Right lobe of liver (tissue), 6 donors: ENCODE measurements around the gene SIN3B. TPM values are rescaled to one million over a fixed set of nuclear protein-coding genes. Genes with fewer than 3 reads are reported as not detected.

ENCODE experiments used
- ATAC-seq, 4 donors: fragments of 200-7000 bp; cut with Tn5 transposase; one replicate each; pipeline ENCODE4 v1.9.1; 2020; ENCODE audit warnings: mild to moderate bottlenecking in 4 of 4, moderate library complexity in 4 of 4
- DNase-seq, 3 donors: peaks; one replicate each; pipeline ENCODE4 v3.0.0-alpha.2; 2020
- H3K27ac ChIP-seq, 3 donors: fragments of 200-600 bp; one replicate each; pipeline ENCODE4 v1.8.0; 2022
- H3K27me3 ChIP-seq, 2 donors: fragments of 200-600 bp; one replicate each; pipeline ENCODE4 v1.8.0; 2022
- H3K36me3 ChIP-seq, 4 donors: fragments of 200-600 bp; sonication (generic) in 1 of 4; one replicate each; pipeline versions ENCODE4 v1.5.1 to v1.8.0; 2017 to 2022; ENCODE audit warnings: control low read depth in 1 of 4
- H3K4me1 ChIP-seq, 4 donors: fragments of 200-600 bp; sonication (generic) in 1 of 4; one replicate each; pipeline versions ENCODE4 v1.5.1 to v1.8.0; 2017 to 2022; ENCODE audit warnings: control low read depth in 1 of 4
- H3K4me3 ChIP-seq, 3 donors: fragments of 200-600 bp; one replicate each; pipeline ENCODE4 v1.8.0; 2022
- H3K9me3 ChIP-seq, 4 donors: fragments of 200-600 bp; sonication (generic) in 1 of 4; one replicate each; pipeline versions ENCODE4 v1.5.1 to v1.8.0; 2017 to 2022; ENCODE audit warnings: control low read depth in 1 of 4
- CTCF ChIP-seq, 4 donors: fragments of 200-600 bp in 3 of 4; fragments of 450-650 bp in 1 of 4; IDR thresholded peaks; one replicate each; pipeline versions ENCODE4 v1.5.1 to v1.8.0; 2016 to 2022; ENCODE audit warnings: antibody characterized with exemption in 4 of 4, mild to moderate bottlenecking in 2 of 4
- POLR2A ChIP-seq: fragments of 450-650 bp; IDR thresholded peaks from one replicate; pipeline ENCODE4 v1.6.1; 2017; ENCODE audit warnings: antibody characterized with exemption, mild to moderate bottlenecking
- WGBS: methylation state at CpG from one replicate; pipeline ENCODE4 v1.1.6; 2018; ENCODE audit warnings: low coverage, low lambda C conversion rate; ENCODE audit not compliant: insufficient coverage; ENCODE audit errors: missing lambda C conversion rate; 5-methylcytosine and 5-hydroxymethylcytosine counted together
- intact Hi-C, 2 donors: fragments of 100-400 bp; cut with DNase I; formaldehyde crosslinking; loops; one replicate each; pipeline versions ENCODE4 v1.11.2 to v1.14.1; 2022
- total RNA-seq, 6 experiments: library from RNA; depleted of rRNA in 2 of 6; stranded (reverse); fragments of >200 nt in 2 of 6; fragmentation: NEBNext Ultra II Directional in 3 of 6; extraction: Animal tissue kit (Norgen Biotek cat#: 25700) in 3 of 6; gene quantifications; one replicate each; pipeline versions ENCODE4 v1.1.0 to v1.2.4, GENCODE V29; 2016 to 2023
- donor health status: DM: no; HTN: yes; CAD: no.
- donor health status: DM: no; HTN: no; CAD: no.
- donor health status: DM: no; HTN: no; CAD: no.
- donor health status: DM: no; HTN: yes; CAD: no.
- donor health status: DM: no; HTN: yes; CAD: no.

The SIN3B gene
- total RNA-seq, 6 experiments from 2014 or later: 10.6 to 20.9 (median 13.6) TPM

- no peak for ATAC-seq
- intact Hi-C loops: no loop called here
These were observed 32.6 kb downstream of the SIN3B start for GRCh38 chr19:16861834-16862233.

GRCh38 chr19:16862826-16863415 is 33.7 kb downstream of the SIN3B start:
- TF ChIP-seq POLR2A: no peak
- TF ChIP-seq CTCF (IDR thresholded peaks at IDR 0.05): no peak
- intact Hi-C loops: no loop called here
- WGBS: 59% methylated on average over 10 of the region's 10 CpGs
- no peaks in the 10 kb centered on the region for H3K4me1 ChIP-seq
- H3K27me3 ChIP-seq: no peaks in the 10 kb centered on the region
- H3K27ac ChIP-seq: no peak overlapping the region
- peaks cover 0 to 35% (median 3%) of the 10 kb centered on the region in 4 donors for H3K36me3 ChIP-seq
- DNase-seq: no peak
- no peak overlapping the region for H3K4me3 ChIP-seq
- ATAC-seq: peak in 1 of 4 donors; percentile 20
- H3K9me3 ChIP-seq: no peaks in the 10 kb centered on the region

More at GRCh38 chr19:16861834-16862233, 32.6 kb downstream of the SIN3B start:
- Histone ChIP-seq H3K36me3 (peaks cover 0 to 24% (median 3%) of the 10 kb centered on the region in 4 donors), H3K9me3 (no peaks in the 10 kb centered on the region), H3K27me3 (no peaks in the 10 kb centered on the region), H3K27ac (no peak overlapping the region), H3K4me1 (no peaks in the 10 kb centered on the region), H3K4me3 (no peak overlapping the region)
- DNase-seq: no peak
- TF ChIP-seq CTCF (IDR thresholded peaks at IDR 0.05) (no peak), POLR2A (no peak)
- 80% methylated on average over 4 of the region's 5 CpGs for WGBS

- DNase-seq: no peak
- H3K27me3 ChIP-seq: no peaks in the 10 kb centered on the region
- ATAC-seq: no peak
- no peak overlapping the region for H3K4me3 ChIP-seq
- WGBS: no CpG with 5 or more reads among the region's 10 CpGs
- peaks cover 0 to 56% (median 10%) of the 10 kb centered on the region in 4 donors for H3K36me3 ChIP-seq
- no peaks in the 10 kb centered on the region for H3K4me1 ChIP-seq
- TF ChIP-seq CTCF (IDR thresholded peaks at IDR 0.05) (no peak), POLR2A (no peak)
- intact Hi-C loops: no loop called here
- H3K27ac ChIP-seq: no peak overlapping the region
- no peaks in the 10 kb centered on the region for H3K9me3 ChIP-seq
These were observed 38.0 kb downstream of the SIN3B start for GRCh38 chr19:16867211-16867610.

- WGBS: 88% methylated on average over 5 of the region's 20 CpGs
- ATAC-seq (no peak), DNase-seq (no peak)
- intact Hi-C loops: no loop called here
- Histone ChIP-seq H3K4me1 (no peaks in the 10 kb centered on the region), H3K27me3 (no peaks in the 10 kb centered on the region), H3K4me3 (no peak overlapping the region), H3K36me3 (peaks cover 0 to 58% (median 9%) of the 10 kb centered on the region in 4 donors), H3K27ac (no peak overlapping the region), H3K9me3 (no peaks in the 10 kb centered on the region)
- TF ChIP-seq CTCF (IDR thresholded peaks at IDR 0.05): no peak
- no peak for TF ChIP-seq POLR2A
These were observed 39.4 kb downstream of the SIN3B start for GRCh38 chr19:16868423-16869130.
